SK-N-MC (cell line): Measurements from ENCODE around the gene CPEB2.

ENCODE experiments used
- EZH2 ChIP-seq: fragments of 200-600 bp; sonication (generic); IDR thresholded peaks from one replicate; pipeline ENCODE4 v1.6.1; 2017; ENCODE audit warnings: antibody characterized with exemption
- FOXP2 ChIP-seq: optimal IDR thresholded peaks from 2 replicates; pipeline ENCODE3; 2011; ENCODE audit warnings: mild to moderate bottlenecking, moderate library complexity; ENCODE audit not compliant: insufficient read depth; ENCODE audit errors: extremely low read length, control extremely low read depth
- POLR2AphosphoS5 ChIP-seq: IDR thresholded peaks from 2 replicates; pipeline ENCODE4 v1.6.1; 2012; ENCODE audit warnings: mild to moderate bottlenecking, low read depth, low read length, borderline replicate concordance

- TF ChIP-seq POLR2AphosphoS5 (no peak), EZH2 (no peak), FOXP2 (no peak)
These were observed 11.8 kb upstream of the CPEB2 start for GRCh38 chr4:14990484-14990883.
